Loucy (cell line): ENCODE results near the gene SAP25.

Experiments used
- EZH2phosphoT487 ChIP-seq: fragments of 200-600 bp; IDR thresholded peaks from 2 replicates; pipeline ENCODE4 v1.6.1; 2018; ENCODE audit warnings: antibody characterized with exemption, mild to moderate bottlenecking, moderate library complexity, borderline replicate concordance
- TF ChIP-seq, protein P1 (sequence below): fragments of 200-600 bp; sonication (generic); conservative IDR thresholded peaks from 2 replicates; pipeline ENCODE4 v1.5.1; 2014; ENCODE audit warnings: mild to moderate bottlenecking, antibody characterized with exemption, low read length

DNA sequence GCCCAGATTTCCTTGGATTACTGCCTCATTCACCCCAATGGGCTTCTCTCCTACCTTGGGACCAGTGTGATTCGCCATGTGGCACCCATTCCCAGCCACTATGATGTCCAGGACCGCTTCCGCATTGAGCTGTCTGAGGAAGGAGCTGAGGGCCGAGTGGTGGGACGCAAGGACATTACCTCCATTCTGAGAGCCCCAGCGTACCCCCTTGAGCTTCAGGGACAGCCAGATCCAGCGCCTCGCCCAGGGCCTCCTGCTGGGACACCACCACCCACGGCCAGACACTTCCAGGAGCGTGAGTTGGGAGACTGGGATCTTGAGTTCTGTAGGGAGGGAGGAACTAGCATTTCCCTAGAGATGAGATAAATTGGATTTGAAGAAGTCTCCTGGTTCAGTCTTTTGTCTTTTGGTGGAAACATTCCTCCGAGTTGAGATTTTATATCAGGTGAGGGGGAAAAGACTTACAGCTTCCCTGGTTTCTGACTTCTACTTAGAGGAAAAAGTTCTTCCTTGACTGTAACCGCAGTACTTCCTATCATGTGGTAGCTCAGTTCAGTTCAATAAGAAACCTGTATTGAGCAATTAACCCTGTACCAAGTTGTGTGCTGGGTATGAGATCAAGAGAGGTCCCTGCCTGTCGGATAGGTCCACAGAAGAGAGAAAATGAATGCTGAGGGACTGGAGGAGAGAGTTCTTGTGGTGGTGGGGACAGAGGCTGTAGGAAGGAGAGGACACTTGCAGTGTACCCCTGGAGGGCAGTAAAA, 39.9 kb upstream of the SAP25 start:
- TF ChIP-seq, protein P1, sequence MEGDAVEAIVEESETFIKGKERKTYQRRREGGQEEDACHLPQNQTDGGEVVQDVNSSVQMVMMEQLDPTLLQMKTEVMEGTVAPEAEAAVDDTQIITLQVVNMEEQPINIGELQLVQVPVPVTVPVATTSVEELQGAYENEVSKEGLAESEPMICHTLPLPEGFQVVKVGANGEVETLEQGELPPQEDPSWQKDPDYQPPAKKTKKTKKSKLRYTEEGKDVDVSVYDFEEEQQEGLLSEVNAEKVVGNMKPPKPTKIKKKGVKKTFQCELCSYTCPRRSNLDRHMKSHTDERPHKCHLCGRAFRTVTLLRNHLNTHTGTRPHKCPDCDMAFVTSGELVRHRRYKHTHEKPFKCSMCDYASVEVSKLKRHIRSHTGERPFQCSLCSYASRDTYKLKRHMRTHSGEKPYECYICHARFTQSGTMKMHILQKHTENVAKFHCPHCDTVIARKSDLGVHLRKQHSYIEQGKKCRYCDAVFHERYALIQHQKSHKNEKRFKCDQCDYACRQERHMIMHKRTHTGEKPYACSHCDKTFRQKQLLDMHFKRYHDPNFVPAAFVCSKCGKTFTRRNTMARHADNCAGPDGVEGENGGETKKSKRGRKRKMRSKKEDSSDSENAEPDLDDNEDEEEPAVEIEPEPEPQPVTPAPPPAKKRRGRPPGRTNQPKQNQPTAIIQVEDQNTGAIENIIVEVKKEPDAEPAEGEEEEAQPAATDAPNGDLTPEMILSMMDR, result no peak
- no peak for TF ChIP-seq EZH2phosphoT487
